Natural killer cell (primary cell): ENCODE results near the gene COX7B2. TPM values are rescaled to one million over a fixed set of nuclear protein-coding genes. Genes with fewer than 3 reads are reported as not detected.

Source experiments
- ATAC-seq, 3 donors: fragments of 150-1000 bp in 2 of 3; fragments of 200-7000 bp in 1 of 3; cut with Tn5 transposase; 1 replicate in 1 of 3; 2 replicates in 2 of 3; pipeline ENCODE4 v1.10.0; 2021; ENCODE audit warnings: mild to moderate bottlenecking in 2 of 3, moderate library complexity in 2 of 3
- DNase-seq, 2 donors: peaks; one replicate each; pipeline versions ENCODE4 v3.0.0 to v3.0.0-alpha.2; 2013 to 2021; ENCODE audit warnings: mixed read lengths in 1 of 2
- H3K27ac ChIP-seq: one replicate; pipeline ENCODE4 v1.5.1; 2013; ENCODE audit warnings: mild to moderate bottlenecking, low read length
- H3K27me3 ChIP-seq: one replicate; pipeline ENCODE4 v1.6.1; 2013; ENCODE audit warnings: low read length; ENCODE audit not compliant: control insufficient read depth, insufficient read depth
- H3K36me3 ChIP-seq: one replicate; pipeline ENCODE4 v1.6.1; 2013; ENCODE audit warnings: low read length; ENCODE audit not compliant: control insufficient read depth, insufficient read depth
- H3K4me1 ChIP-seq: one replicate; pipeline ENCODE4 v1.6.1; 2013; ENCODE audit warnings: low read length; ENCODE audit not compliant: control insufficient read depth, insufficient read depth
- H3K4me3 ChIP-seq: one replicate; pipeline ENCODE4 v1.5.1; 2013; ENCODE audit warnings: low read length
- H3K9me3 ChIP-seq: one replicate; pipeline ENCODE4 v1.6.1; 2013; ENCODE audit warnings: low read length; ENCODE audit not compliant: control insufficient read depth, insufficient read depth
- H3K27ac Mint-ChIP-seq, 2 donors: one replicate each; pipeline ENCODE4 v1.8.0; 2022; ENCODE audit warnings: mild to moderate bottlenecking in 2 of 2, mixed read lengths in 2 of 2, moderate library complexity in 1 of 2
- H3K27me3 Mint-ChIP-seq, 2 donors: one replicate each; pipeline ENCODE4 v1.8.0; 2022; ENCODE audit warnings: low read depth in 2 of 2, mixed read lengths in 2 of 2
- H3K36me3 Mint-ChIP-seq: one replicate; pipeline ENCODE4 v1.8.0; 2022; ENCODE audit warnings: mixed read lengths
- H3K4me1 Mint-ChIP-seq, 2 donors: one replicate each; pipeline ENCODE4 v1.8.0; 2022; ENCODE audit warnings: mixed read lengths in 2 of 2
- H3K4me3 Mint-ChIP-seq: one replicate; pipeline ENCODE4 v1.8.0; 2022; ENCODE audit warnings: mild to moderate bottlenecking, moderate library complexity, mixed read lengths
- H3K9me3 Mint-ChIP-seq, 2 donors: one replicate each; pipeline ENCODE4 v1.8.0; 2022; ENCODE audit warnings: mixed read lengths in 2 of 2
- CTCF ChIP-seq: fragments of 200-600 bp; IDR thresholded peaks from one replicate; pipeline ENCODE4 v1.8.0; 2022; ENCODE audit warnings: antibody characterized with exemption
- WGBS: methylation state at CpG from one replicate; pipeline ENCODE4 v1.1.7; 2013; ENCODE audit warnings: missing lambda C conversion rate; ENCODE audit not compliant: insufficient coverage; 5-methylcytosine and 5-hydroxymethylcytosine counted together
- intact Hi-C: fragments of 100-400 bp; cut with micrococcal nuclease; formaldehyde crosslinking; loops from one replicate; pipeline ENCODE4 v1.14.2; 2022
- total RNA-seq, 4 donors: library from RNA; stranded (reverse); fragments of 120-200 nt in 1 of 4; gene quantifications; one replicate each; pipeline versions ENCODE4 v1.2.3 to v1.2.4, GENCODE V29; 2013 to 2022

COX7B2 gene
- total RNA-seq, 3 donors from 2014 or later (not counting 1 experiment from before 2014, with no cell fraction given) = not detected

- Mint-ChIP-seq H3K4me1 (no peaks in the 10 kb centered on the region), H3K36me3 (no peaks in the 10 kb centered on the region), H3K27ac (no peak overlapping the region), H3K9me3 (no peaks in the 10 kb centered on the region), H3K4me3 (no peak overlapping the region), H3K27me3 (peaks cover 0 to 4% of the 10 kb centered on the region in 2 donors)
- Histone ChIP-seq H3K9me3 (no peaks in the 10 kb centered on the region), H3K4me1 (no peaks in the 10 kb centered on the region), H3K4me3 (no peak overlapping the region), H3K27me3 (no peaks in the 10 kb centered on the region), H3K36me3 (no peaks in the 10 kb centered on the region), H3K27ac (no peak overlapping the region)
- WGBS = 83% methylated on average over 1 of the region's 4 CpGs
- ATAC-seq (no peak), DNase-seq (no peak)
- no peak for TF ChIP-seq CTCF
- intact Hi-C loops = no loop called here
These were observed 90.4 kb downstream of the COX7B2 start for GRCh38 chr4:46818604-46819003.

- no peak for TF ChIP-seq CTCF
- H3K4me1 ChIP-seq = no peaks in the 10 kb centered on the region
- DNase-seq (no peak), ATAC-seq (no peak)
- H3K27me3 Mint-ChIP-seq = no peaks in the 10 kb centered on the region
- H3K9me3 ChIP-seq = no peaks in the 10 kb centered on the region
- no peaks in the 10 kb centered on the region for H3K36me3 ChIP-seq
- no peaks in the 10 kb centered on the region for H3K4me1 Mint-ChIP-seq
- H3K27me3 ChIP-seq = no peaks in the 10 kb centered on the region
- H3K27ac Mint-ChIP-seq = no peak overlapping the region
- H3K4me3 ChIP-seq = no peak overlapping the region
- intact Hi-C loops = no loop called here
- H3K9me3 Mint-ChIP-seq = peaks cover 0 to 2% of the 10 kb centered on the region in 2 donors
- no peaks in the 10 kb centered on the region for H3K36me3 Mint-ChIP-seq
- WGBS = no CpG with 5 or more reads among the region's 1 CpG
- no peak overlapping the region for H3K27ac ChIP-seq
- no peak overlapping the region for H3K4me3 Mint-ChIP-seq
These were observed 91.2 kb downstream of the COX7B2 start for GRCh38 chr4:46817806-46818205.

- no peaks in the 10 kb centered on the region for H3K9me3 ChIP-seq
- H3K4me1 Mint-ChIP-seq = no peaks in the 10 kb centered on the region
- WGBS = 91% methylated on average over 22 of the region's 24 CpGs
These were observed 104.1 kb downstream of the COX7B2 start for GRCh38 chr4:46804781-46805413.

More at GRCh38 chr4:46804781-46805413, 104.1 kb downstream of the COX7B2 start:
- ATAC-seq (no peak), DNase-seq (no peak)
- no peaks in the 10 kb centered on the region for H3K4me1 ChIP-seq
- H3K27me3 ChIP-seq = no peaks in the 10 kb centered on the region
- intact Hi-C loops = no loop called here
- no peaks in the 10 kb centered on the region for H3K36me3 Mint-ChIP-seq
- H3K4me3 Mint-ChIP-seq = no peak overlapping the region
- no peaks in the 10 kb centered on the region for H3K27me3 Mint-ChIP-seq
- no peak overlapping the region for H3K27ac ChIP-seq
- no peak for TF ChIP-seq CTCF
- H3K27ac Mint-ChIP-seq = no peak overlapping the region
- H3K36me3 ChIP-seq = no peaks in the 10 kb centered on the region
- H3K4me3 ChIP-seq = no peak overlapping the region
- peaks cover 0 to 2% of the 10 kb centered on the region in 2 donors for H3K9me3 Mint-ChIP-seq
